ENCODE measurements around the gene LRR1.

LRR1 gene

DNA sequence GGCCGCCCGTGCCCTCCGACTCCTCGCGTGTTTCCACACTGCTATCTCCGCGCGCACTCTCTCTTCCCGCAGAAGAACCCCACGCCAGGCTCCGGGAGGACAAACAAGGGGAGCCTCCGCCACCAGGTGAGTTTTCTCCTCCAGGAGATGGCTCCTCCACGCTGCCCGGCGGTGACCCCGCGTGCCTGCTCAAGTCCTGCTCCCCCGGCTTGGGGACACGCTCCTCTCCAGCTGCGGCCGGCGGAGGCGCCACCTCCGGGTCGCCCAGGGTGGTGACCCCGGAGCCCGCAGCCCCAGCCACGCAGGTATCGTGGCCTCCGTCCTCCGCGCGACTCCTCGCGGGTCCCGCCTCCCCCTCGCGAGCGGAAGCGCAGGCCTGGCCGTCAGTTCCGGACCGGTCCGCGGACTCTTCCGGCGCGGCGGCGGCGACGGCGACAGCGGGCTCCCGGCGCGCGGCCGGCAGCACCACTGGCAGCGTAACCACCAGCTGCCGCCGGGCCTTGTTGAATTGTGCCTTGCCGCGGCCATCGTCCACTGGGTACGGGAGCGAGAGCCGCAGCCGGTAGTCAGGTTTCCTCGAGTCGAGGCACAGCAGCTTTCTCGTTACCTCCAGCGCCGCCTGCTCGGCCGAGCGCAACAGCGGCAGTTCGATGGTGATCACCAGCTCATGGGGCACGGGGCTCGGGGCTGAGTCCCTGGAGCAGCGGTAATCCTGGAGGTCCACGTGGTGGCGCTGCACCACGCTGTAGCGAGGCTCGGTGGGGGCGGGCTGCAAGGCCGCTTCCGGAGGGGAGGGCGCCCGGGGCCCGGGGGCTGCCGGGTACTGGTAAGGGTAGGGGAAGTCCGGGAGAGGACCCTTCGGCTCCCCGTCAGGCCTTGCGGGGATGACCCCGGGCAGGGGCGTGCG is 35.2 kb downstream of the LRR1 start:
- Histone ChIP-seq H3K18ac (ENCODE audit: low read length) (peak overlapping the region; percentile 100), H2AK5ac (ENCODE audit: low read depth, low read length) (peak overlapping the region; percentile 94), H4K91ac (ENCODE audit: low read depth, low read length, poor library complexity) (no peak overlapping the region), H2BK12ac (ENCODE audit: low read length) (no peak overlapping the region), H2AFZ (ENCODE audit: low read length) (peak overlapping the region; percentile 100), H2BK15ac (ENCODE audit: low read length) (peak overlapping the region; percentile 58), H3K27ac (replicated peaks; ENCODE audit: low read length) (peak overlapping the region; percentile 99), H3K27me3 (ENCODE audit: control insufficient read depth in 3 of 3, insufficient read depth in 3 of 3, low read depth in 1 of 3, low read length in 3 of 3) (no peaks in the 10 kb centered on the region), H3K23ac (ENCODE audit: low read depth, low read length, poor library complexity) (peak overlapping the region; percentile 98), H3K79me1 (ENCODE audit: low read depth, low read length) (peaks cover 8% of the 10 kb centered on the region), H3K4ac (ENCODE audit: low read length) (peak overlapping the region; percentile 98), H3K4me2 (ENCODE audit: insufficient read depth, low read length, poor library complexity, severe bottlenecking) (peak overlapping the region; percentile 99), H3K4me1 (ENCODE audit: control insufficient read depth in 2 of 2, insufficient read depth in 1 of 2, low read depth in 1 of 2, low read length in 2 of 2) (peaks cover 0 to 2% of the 10 kb centered on the region in 2 donors), H3K9me3 (replicated peaks in 1 of 2; ENCODE audit: control insufficient read depth in 2 of 2, insufficient read depth in 1 of 2, low read depth in 1 of 2, low read length in 2 of 2) (peaks cover 0 to 8% of the 10 kb centered on the region in 2 donors), H3K14ac (ENCODE audit: low read length) (peak overlapping the region; percentile 99), H3K36me3 (replicated peaks in 1 of 2; ENCODE audit: control insufficient read depth in 2 of 2, insufficient read depth in 2 of 2, low read length in 2 of 2) (peaks cover 7 to 58% of the 10 kb centered on the region in 2 donors), H4K8ac (ENCODE audit: low read depth, low read length) (peak overlapping the region; percentile 82), H2BK120ac (ENCODE audit: low read depth, low read length) (no peak overlapping the region), H3K9ac (ENCODE audit: low read depth, low read length, poor library complexity) (peak overlapping the region; percentile 99), H3K4me3 (ENCODE audit: low read length in 2 of 2) (peak overlapping the region; percentile 64 to 100), H2BK5ac (ENCODE audit: low read length) (peak overlapping the region; percentile 90)
- WGBS, 2 donors (ENCODE audit: extremely low coverage in 2 of 2, insufficient read length in 2 of 2, insufficient replicate concordance in 1 of 2): no CpG with 5 or more reads among the region's 101 CpGs
- peak; percentile 95 for DNase-seq (ENCODE audit: low spot score)

DNA sequence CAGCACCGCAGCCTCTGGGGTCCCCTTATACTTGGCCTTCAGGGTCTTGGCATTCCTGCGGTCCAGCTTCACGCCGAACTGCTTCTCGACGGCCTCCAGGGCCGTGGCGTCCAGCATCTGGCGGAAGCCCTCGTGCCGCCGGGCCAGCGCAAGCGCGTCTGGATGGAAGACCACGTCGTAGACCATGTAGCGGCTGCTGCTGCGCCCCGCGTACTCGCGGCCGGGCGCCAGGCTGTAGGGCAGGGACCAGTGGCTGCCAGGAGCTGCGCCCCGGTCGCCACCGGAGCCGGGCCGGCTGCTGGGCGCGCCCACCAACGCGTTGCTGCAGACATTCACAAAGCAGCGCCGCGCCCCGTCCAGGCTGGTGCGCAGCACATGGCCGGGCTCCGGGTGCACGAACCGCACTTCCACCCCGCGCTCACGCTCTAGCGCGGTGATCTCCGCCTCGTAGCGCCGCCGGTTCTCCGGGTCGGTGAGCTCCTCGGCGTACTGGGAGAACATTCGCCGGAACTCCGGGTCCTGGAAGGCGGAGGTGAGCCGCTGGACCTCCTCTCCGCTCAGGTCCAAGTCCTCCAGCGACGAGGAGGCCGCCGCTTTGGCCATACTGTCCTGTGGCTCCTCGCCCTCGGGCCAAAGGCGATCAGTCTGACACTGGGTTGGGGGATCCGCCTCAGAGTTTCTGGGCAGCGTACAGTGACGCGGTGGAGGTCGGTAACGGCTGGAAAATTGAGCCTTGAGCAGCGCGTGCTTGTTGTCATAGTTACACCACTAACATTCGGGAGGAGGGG is 36.0 kb downstream of the LRR1 start, which contains the start of gene DNAAF2:
Gene DNAAF2, minus strand, starts transcription at position 698 of the 788 bp plus-strand sequence. Its CDS starts 95 bp downstream, at position 603.
- Histone ChIP-seq H2BK120ac (ENCODE audit: low read depth, low read length) (no peak within 1 kb of the TSS), H2AK5ac (ENCODE audit: low read depth, low read length) (peak within 1 kb of the TSS; percentile 81), H3K4me1 (ENCODE audit: control insufficient read depth in 2 of 2, insufficient read depth in 1 of 2, low read depth in 1 of 2, low read length in 2 of 2) (peaks cover 0 to 2% of the 10 kb centered on the region in 2 donors), H2BK5ac (ENCODE audit: low read length) (peak within 1 kb of the TSS; percentile 90), H2BK12ac (ENCODE audit: low read length) (no peak within 1 kb of the TSS), H3K36me3 (replicated peaks in 1 of 2; ENCODE audit: control insufficient read depth in 2 of 2, insufficient read depth in 2 of 2, low read length in 2 of 2) (peaks cover 7 to 59% of the 10 kb centered on the region in 2 donors), H3K27ac (replicated peaks; ENCODE audit: low read length) (peak within 1 kb of the TSS; percentile 99), H3K14ac (ENCODE audit: low read length) (peak within 1 kb of the TSS; percentile 99), H3K4me3 (ENCODE audit: low read length in 2 of 2) (peak within 1 kb of the TSS; percentile 64 to 100), H3K18ac (ENCODE audit: low read length) (peak within 1 kb of the TSS; percentile 100), H4K8ac (ENCODE audit: low read depth, low read length) (peak within 1 kb of the TSS; percentile 82), H3K79me1 (ENCODE audit: low read depth, low read length) (peaks cover 8% of the 10 kb centered on the region), H3K9me3 (replicated peaks in 1 of 2; ENCODE audit: control insufficient read depth in 2 of 2, insufficient read depth in 1 of 2, low read depth in 1 of 2, low read length in 2 of 2) (peaks cover 0 to 8% of the 10 kb centered on the region in 2 donors), H2AFZ (ENCODE audit: low read length) (peak within 1 kb of the TSS; percentile 100), H3K23ac (ENCODE audit: low read depth, low read length, poor library complexity) (peak within 1 kb of the TSS; percentile 98), H3K4me2 (ENCODE audit: insufficient read depth, low read length, poor library complexity, severe bottlenecking) (peak within 1 kb of the TSS; percentile 99), H3K4ac (ENCODE audit: low read length) (peak within 1 kb of the TSS; percentile 53), H3K27me3 (ENCODE audit: control insufficient read depth in 3 of 3, insufficient read depth in 3 of 3, low read depth in 1 of 3, low read length in 3 of 3) (no peaks in the 10 kb centered on the region), H3K9ac (ENCODE audit: low read depth, low read length, poor library complexity) (peak within 1 kb of the TSS; percentile 99), H2BK15ac (ENCODE audit: low read length) (peak within 1 kb of the TSS; percentile 96), H4K91ac (ENCODE audit: low read depth, low read length, poor library complexity) (no peak within 1 kb of the TSS)
- WGBS, 2 donors (ENCODE audit: extremely low coverage in 2 of 2, insufficient read length in 2 of 2, insufficient replicate concordance in 1 of 2): no CpG with 5 or more reads among the region's 80 CpGs
- DNase-seq (ENCODE audit: low spot score): peak; percentile 71

DNA sequence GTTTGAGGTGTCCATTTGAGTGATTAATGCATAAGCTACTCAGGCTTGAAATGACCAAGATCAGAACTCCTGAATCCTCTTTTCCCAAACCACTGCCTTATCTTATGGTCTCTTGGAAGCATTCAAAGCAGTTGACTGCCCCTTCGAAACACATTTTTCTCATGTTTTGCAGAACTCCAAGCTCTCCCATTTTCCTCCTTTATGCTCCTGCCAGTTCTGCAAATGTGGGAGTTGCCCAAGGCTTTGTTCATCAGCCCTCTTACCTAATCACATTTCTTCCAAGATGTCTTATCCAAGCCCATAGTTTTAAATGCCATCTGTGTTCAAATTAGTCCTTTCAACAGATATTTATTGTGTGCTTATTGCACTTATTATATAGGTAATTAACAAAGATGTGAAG is 38.1 kb downstream of the LRR1 start:
- peaks cover 0 to 4% of the 10 kb centered on the region in 2 donors for H3K9me3 ChIP-seq (replicated peaks in 1 of 2; ENCODE audit: control insufficient read depth in 2 of 2, insufficient read depth in 1 of 2, low read depth in 1 of 2, low read length in 2 of 2)
- H3K79me1 ChIP-seq (ENCODE audit: low read depth, low read length): peaks cover 8% of the 10 kb centered on the region
- no peak overlapping the region for H3K27ac ChIP-seq (replicated peaks; ENCODE audit: low read length)
- no peak overlapping the region for H2BK5ac ChIP-seq (ENCODE audit: low read length)
- no peak overlapping the region for H3K4me2 ChIP-seq (ENCODE audit: insufficient read depth, low read length, poor library complexity, severe bottlenecking)
- no peak overlapping the region for H2AFZ ChIP-seq (ENCODE audit: low read length)
- DNase-seq (ENCODE audit: low spot score): no peak
- H3K4me3 ChIP-seq (ENCODE audit: low read length in 2 of 2): no peak overlapping the region
- peaks cover 0 to 2% of the 10 kb centered on the region in 2 donors for H3K4me1 ChIP-seq (ENCODE audit: control insufficient read depth in 2 of 2, insufficient read depth in 1 of 2, low read depth in 1 of 2, low read length in 2 of 2)
- H2BK120ac ChIP-seq (ENCODE audit: low read depth, low read length): no peak overlapping the region
- no peaks in the 10 kb centered on the region for H3K27me3 ChIP-seq (ENCODE audit: control insufficient read depth in 3 of 3, insufficient read depth in 3 of 3, low read depth in 1 of 3, low read length in 3 of 3)
- H3K4ac ChIP-seq (ENCODE audit: low read length): no peak overlapping the region
- no peak overlapping the region for H3K18ac ChIP-seq (ENCODE audit: low read length)
- WGBS, 2 donors (ENCODE audit: extremely low coverage in 2 of 2, insufficient read length in 2 of 2, insufficient replicate concordance in 1 of 2): no CpG with 5 or more reads among the region's 1 CpG
- no peak overlapping the region for H3K9ac ChIP-seq (ENCODE audit: low read depth, low read length, poor library complexity)
- no peak overlapping the region for H3K14ac ChIP-seq (ENCODE audit: low read length)
- H2AK5ac ChIP-seq (ENCODE audit: low read depth, low read length): no peak overlapping the region
- H3K23ac ChIP-seq (ENCODE audit: low read depth, low read length, poor library complexity): no peak overlapping the region
- H2BK12ac ChIP-seq (ENCODE audit: low read length): no peak overlapping the region
- H4K8ac ChIP-seq (ENCODE audit: low read depth, low read length): no peak overlapping the region
- peaks cover 7 to 60% of the 10 kb centered on the region in 2 donors for H3K36me3 ChIP-seq (replicated peaks in 1 of 2; ENCODE audit: control insufficient read depth in 2 of 2, insufficient read depth in 2 of 2, low read length in 2 of 2)
- H4K91ac ChIP-seq (ENCODE audit: low read depth, low read length, poor library complexity): no peak overlapping the region
- no peak overlapping the region for H2BK15ac ChIP-seq (ENCODE audit: low read length)
